ENCODE results near the gene TOR1AIP1.

The TOR1AIP1 gene

DNA sequence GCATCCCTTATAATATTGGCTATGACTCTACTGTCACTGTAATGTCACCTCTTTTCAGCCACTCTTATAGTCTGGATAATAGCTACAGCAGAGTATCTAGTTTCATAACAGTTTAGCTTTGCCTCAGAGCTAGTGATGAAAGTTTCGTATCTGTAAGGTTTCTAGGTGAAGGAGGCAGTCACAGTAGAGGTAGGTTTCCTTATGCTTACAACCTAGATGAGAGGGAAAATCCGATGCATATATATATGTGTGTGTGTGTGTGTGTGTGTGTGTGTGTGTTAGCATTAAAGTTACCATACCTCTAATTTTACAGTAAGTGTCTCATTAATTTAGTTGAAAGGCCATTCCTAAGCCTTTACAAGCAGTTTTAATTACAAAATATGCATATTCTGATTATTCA lies 2.3 kb upstream of the TOR1AIP1 start (continued):
- TF ChIP-seq, protein P1, sequence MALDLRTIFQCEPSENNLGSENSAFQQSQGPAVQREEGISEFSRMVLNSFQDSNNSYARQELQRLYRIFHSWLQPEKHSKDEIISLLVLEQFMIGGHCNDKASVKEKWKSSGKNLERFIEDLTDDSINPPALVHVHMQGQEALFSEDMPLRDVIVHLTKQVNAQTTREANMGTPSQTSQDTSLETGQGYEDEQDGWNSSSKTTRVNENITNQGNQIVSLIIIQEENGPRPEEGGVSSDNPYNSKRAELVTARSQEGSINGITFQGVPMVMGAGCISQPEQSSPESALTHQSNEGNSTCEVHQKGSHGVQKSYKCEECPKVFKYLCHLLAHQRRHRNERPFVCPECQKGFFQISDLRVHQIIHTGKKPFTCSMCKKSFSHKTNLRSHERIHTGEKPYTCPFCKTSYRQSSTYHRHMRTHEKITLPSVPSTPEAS (tag by site-specific recombination; IDR thresholded peaks at IDR 0.05), result peak; percentile 61
- TF ChIP-seq KLF16 (tag by site-specific recombination; IDR thresholded peaks at IDR 0.05) (no peak), ZNF843 (tag by site-specific recombination; IDR thresholded peaks at IDR 0.05) (no peak), ZNF76 (tag by site-specific recombination; IDR thresholded peaks at IDR 0.05; ENCODE audit: borderline replicate concordance, low read depth) (no peak), ZSCAN23 (tag by site-specific recombination; IDR thresholded peaks at IDR 0.05) (no peak), ZNF776 (tag by site-specific recombination; IDR thresholded peaks at IDR 0.05; ENCODE audit: borderline replicate concordance) (no peak), ZNF747 (tag by site-specific recombination; IDR thresholded peaks at IDR 0.05) (no peak), MEIS1 (CRISPR knock-in tag; IDR thresholded peaks at IDR 0.05; ENCODE audit: borderline replicate concordance) (no peak), ZNF626 (tag by site-specific recombination; IDR thresholded peaks at IDR 0.05) (no peak), ZNF335 (tag by site-specific recombination; conservative IDR thresholded peaks at IDR 0.05) (no peak), ZNF426 (tag by site-specific recombination; IDR thresholded peaks at IDR 0.05) (no peak), ZNF10 (tag by site-specific recombination; IDR thresholded peaks at IDR 0.05) (peak; percentile 71), ZSCAN30 (tag by site-specific recombination; IDR thresholded peaks at IDR 0.05) (no peak), KLF8 (tag by site-specific recombination; IDR thresholded peaks at IDR 0.05) (no peak), ZNF133 (tag by site-specific recombination; IDR thresholded peaks at IDR 0.05) (no peak), ZNF571 (tag by site-specific recombination; IDR thresholded peaks at IDR 0.05) (no peak), ZNF175 (tag by site-specific recombination; IDR thresholded peaks at IDR 0.05) (no peak), ZNF211 (tag by site-specific recombination; IDR thresholded peaks at IDR 0.05; ENCODE audit: low read depth) (no peak), GLI4 (tag by site-specific recombination; IDR thresholded peaks at IDR 0.05) (no peak), ZNF2 (tag by site-specific recombination; IDR thresholded peaks at IDR 0.05) (no peak), ZFP37 (tag by site-specific recombination; IDR thresholded peaks at IDR 0.05) (no peak)
- TF ChIP-seq, protein P2, sequence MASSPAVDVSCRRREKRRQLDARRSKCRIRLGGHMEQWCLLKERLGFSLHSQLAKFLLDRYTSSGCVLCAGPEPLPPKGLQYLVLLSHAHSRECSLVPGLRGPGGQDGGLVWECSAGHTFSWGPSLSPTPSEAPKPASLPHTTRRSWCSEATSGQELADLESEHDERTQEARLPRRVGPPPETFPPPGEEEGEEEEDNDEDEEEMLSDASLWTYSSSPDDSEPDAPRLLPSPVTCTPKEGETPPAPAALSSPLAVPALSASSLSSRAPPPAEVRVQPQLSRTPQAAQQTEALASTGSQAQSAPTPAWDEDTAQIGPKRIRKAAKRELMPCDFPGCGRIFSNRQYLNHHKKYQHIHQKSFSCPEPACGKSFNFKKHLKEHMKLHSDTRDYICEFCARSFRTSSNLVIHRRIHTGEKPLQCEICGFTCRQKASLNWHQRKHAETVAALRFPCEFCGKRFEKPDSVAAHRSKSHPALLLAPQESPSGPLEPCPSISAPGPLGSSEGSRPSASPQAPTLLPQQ (tag by site-specific recombination; IDR thresholded peaks at IDR 0.05), result peak; percentile 35; the same call in 1 of the 2 replicates
- TF ChIP-seq, protein P3, sequence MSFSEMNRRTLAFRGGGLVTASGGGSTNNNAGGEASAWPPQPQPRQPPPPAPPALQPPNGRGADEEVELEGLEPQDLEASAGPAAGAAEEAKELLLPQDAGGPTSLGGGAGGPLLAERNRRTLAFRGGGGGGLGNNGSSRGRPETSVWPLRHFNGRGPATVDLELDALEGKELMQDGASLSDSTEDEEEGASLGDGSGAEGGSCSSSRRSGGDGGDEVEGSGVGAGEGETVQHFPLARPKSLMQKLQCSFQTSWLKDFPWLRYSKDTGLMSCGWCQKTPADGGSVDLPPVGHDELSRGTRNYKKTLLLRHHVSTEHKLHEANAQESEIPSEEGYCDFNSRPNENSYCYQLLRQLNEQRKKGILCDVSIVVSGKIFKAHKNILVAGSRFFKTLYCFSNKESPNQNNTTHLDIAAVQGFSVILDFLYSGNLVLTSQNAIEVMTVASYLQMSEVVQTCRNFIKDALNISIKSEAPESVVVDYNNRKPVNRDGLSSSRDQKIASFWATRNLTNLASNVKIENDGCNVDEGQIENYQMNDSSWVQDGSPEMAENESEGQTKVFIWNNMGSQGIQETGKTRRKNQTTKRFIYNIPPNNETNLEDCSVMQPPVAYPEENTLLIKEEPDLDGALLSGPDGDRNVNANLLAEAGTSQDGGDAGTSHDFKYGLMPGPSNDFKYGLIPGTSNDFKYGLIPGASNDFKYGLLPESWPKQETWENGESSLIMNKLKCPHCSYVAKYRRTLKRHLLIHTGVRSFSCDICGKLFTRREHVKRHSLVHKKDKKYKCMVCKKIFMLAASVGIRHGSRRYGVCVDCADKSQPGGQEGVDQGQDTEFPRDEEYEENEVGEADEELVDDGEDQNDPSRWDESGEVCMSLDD (tag by site-specific recombination; IDR thresholded peaks at IDR 0.05), result no peak
- TF ChIP-seq, protein P4, sequence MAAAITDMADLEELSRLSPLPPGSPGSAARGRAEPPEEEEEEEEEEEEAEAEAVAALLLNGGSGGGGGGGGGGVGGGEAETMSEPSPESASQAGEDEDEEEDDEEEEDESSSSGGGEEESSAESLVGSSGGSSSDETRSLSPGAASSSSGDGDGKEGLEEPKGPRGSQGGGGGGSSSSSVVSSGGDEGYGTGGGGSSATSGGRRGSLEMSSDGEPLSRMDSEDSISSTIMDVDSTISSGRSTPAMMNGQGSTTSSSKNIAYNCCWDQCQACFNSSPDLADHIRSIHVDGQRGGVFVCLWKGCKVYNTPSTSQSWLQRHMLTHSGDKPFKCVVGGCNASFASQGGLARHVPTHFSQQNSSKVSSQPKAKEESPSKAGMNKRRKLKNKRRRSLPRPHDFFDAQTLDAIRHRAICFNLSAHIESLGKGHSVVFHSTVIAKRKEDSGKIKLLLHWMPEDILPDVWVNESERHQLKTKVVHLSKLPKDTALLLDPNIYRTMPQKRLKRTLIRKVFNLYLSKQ (tag by site-specific recombination; IDR thresholded peaks at IDR 0.05; ENCODE audit: borderline replicate concordance), result no peak
- TF ChIP-seq, protein P5, sequence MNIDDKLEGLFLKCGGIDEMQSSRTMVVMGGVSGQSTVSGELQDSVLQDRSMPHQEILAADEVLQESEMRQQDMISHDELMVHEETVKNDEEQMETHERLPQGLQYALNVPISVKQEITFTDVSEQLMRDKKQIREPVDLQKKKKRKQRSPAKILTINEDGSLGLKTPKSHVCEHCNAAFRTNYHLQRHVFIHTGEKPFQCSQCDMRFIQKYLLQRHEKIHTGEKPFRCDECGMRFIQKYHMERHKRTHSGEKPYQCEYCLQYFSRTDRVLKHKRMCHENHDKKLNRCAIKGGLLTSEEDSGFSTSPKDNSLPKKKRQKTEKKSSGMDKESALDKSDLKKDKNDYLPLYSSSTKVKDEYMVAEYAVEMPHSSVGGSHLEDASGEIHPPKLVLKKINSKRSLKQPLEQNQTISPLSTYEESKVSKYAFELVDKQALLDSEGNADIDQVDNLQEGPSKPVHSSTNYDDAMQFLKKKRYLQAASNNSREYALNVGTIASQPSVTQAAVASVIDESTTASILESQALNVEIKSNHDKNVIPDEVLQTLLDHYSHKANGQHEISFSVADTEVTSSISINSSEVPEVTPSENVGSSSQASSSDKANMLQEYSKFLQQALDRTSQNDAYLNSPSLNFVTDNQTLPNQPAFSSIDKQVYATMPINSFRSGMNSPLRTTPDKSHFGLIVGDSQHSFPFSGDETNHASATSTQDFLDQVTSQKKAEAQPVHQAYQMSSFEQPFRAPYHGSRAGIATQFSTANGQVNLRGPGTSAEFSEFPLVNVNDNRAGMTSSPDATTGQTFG (tag by site-specific recombination; IDR thresholded peaks at IDR 0.05; ENCODE audit: borderline replicate concordance), result no peak
- TF ChIP-seq, protein P6, sequence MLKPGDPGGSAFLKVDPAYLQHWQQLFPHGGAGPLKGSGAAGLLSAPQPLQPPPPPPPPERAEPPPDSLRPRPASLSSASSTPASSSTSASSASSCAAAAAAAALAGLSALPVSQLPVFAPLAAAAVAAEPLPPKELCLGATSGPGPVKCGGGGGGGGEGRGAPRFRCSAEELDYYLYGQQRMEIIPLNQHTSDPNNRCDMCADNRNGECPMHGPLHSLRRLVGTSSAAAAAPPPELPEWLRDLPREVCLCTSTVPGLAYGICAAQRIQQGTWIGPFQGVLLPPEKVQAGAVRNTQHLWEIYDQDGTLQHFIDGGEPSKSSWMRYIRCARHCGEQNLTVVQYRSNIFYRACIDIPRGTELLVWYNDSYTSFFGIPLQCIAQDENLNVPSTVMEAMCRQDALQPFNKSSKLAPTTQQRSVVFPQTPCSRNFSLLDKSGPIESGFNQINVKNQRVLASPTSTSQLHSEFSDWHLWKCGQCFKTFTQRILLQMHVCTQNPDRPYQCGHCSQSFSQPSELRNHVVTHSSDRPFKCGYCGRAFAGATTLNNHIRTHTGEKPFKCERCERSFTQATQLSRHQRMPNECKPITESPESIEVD (tag by site-specific recombination; IDR thresholded peaks at IDR 0.05), result no peak

All from HEK293 (cell line).